B cell (primary cell): ENCODE results near the gene RNF141. TPM values are rescaled to one million over a fixed set of nuclear protein-coding genes. Genes with fewer than 3 reads are reported as not detected.
A peak's percentile ranks its signal among the peaks of the same experiment; 100 is the strongest.

Experiments
- ATAC-seq: fragments of 200-7000 bp; cut with Tn5 transposase; one replicate; pipeline ENCODE4 v1.10.0; 2021; ENCODE audit warnings: low read depth, mild to moderate bottlenecking, moderate number of reproducible peaks, moderate library complexity
- CTCF ChIA-PET: fragments of 350-600 bp; sonication (Branson Sonifier 250); formaldehyde crosslinking; loops from one replicate; lab custom pipeline; 2021; ENCODE audit warnings: antibody characterized with exemption, inconsistent platforms; lab: Charles Lee
- POLR2A ChIA-PET: fragments of 350-600 bp; sonication (Branson Sonifier 250); formaldehyde crosslinking; loops from one replicate; lab custom pipeline; 2021; ENCODE audit warnings: antibody characterized with exemption; lab: Charles Lee
- DNase-seq: peaks from one replicate; pipeline ENCODE4 v3.0.0; 2013
- H2AFZ ChIP-seq: 2 replicates; pipeline ENCODE4 v1.6.1; 2012; ENCODE audit warnings: mild to moderate bottlenecking, low read depth, low read length; ENCODE audit not compliant: insufficient read depth, poor library complexity, severe bottlenecking
- H3K27ac ChIP-seq, 2 donors: 1 replicate in 1 of 2; 2 replicates in 1 of 2; pipeline ENCODE4 v1.5.1; 2012 to 2013; ENCODE audit warnings: low read length in 2 of 2, mild to moderate bottlenecking in 2 of 2, moderate library complexity in 1 of 2
- H3K27me3 ChIP-seq, 4 experiments: fragments of 200-600 bp in 1 of 4; sonication (generic) in 1 of 4; replicated peaks in 1 of 4; 1 replicate in 2 of 4; 2 replicates in 2 of 4; pipeline versions ENCODE4 v1.6.1 to v1.7.0; 2013 to 2016; ENCODE audit warnings: low read length in 3 of 4, mild to moderate bottlenecking in 2 of 4, mixed read lengths in 1 of 4, moderate library complexity in 1 of 4; ENCODE audit not compliant: insufficient read depth in 4 of 4, control insufficient read depth in 3 of 4; ENCODE audit errors: control extremely low read depth in 1 of 4
- H3K36me3 ChIP-seq, 2 experiments: replicated peaks in 1 of 2; 1 replicate in 1 of 2; 2 replicates in 1 of 2; pipeline versions ENCODE4 v1.6.1 to v1.7.1; 2013; ENCODE audit warnings: low read length in 1 of 2; ENCODE audit not compliant: insufficient read depth in 2 of 2, control insufficient read depth in 1 of 2; ENCODE audit errors: control extremely low read depth in 1 of 2, extremely low read depth in 1 of 2
- H3K4me1 ChIP-seq, 2 donors: fragments of 200-600 bp in 1 of 2; sonication (generic) in 1 of 2; 1 replicate in 1 of 2; 2 replicates in 1 of 2; pipeline versions ENCODE4 v1.5.1 to v1.6.1; 2013 to 2017; ENCODE audit warnings: low read length in 2 of 2; ENCODE audit not compliant: control insufficient read depth in 2 of 2, insufficient read depth in 2 of 2
- H3K4me2 ChIP-seq: replicated peaks from 2 replicates; pipeline ENCODE3; 2012; ENCODE audit warnings: mild to moderate bottlenecking, low read depth, low read length; ENCODE audit not compliant: poor library complexity, severe bottlenecking
- H3K4me3 ChIP-seq, 5 experiments: fragments of 200-600 bp in 1 of 5; sonication (generic) in 1 of 5; 1 replicate in 3 of 5; 2 replicates in 2 of 5; pipeline versions ENCODE4 v1.5.1 to v1.7.0; 2011 to 2016; ENCODE audit warnings: low read length in 4 of 5, mild to moderate bottlenecking in 4 of 5, low read depth in 2 of 5, control low read depth in 1 of 5, moderate library complexity in 1 of 5; ENCODE audit not compliant: insufficient read depth in 1 of 5; ENCODE audit errors: control extremely low read depth in 1 of 5, extremely low read depth in 1 of 5
- H3K79me2 ChIP-seq: fragments of 200-600 bp; sonication (generic); one replicate; pipeline ENCODE4 v1.6.0; 2016; ENCODE audit warnings: low read length; ENCODE audit not compliant: control insufficient read depth, insufficient read depth
- H3K9ac ChIP-seq: fragments of 200-600 bp; sonication (generic); 2 replicates; pipeline ENCODE4 v1.6.1; 2017; ENCODE audit warnings: mild to moderate bottlenecking, low read length, moderate library complexity
- H3K9me3 ChIP-seq, 3 donors: one replicate each; pipeline versions ENCODE4 v1.6.1 to v1.7.1; 2013; ENCODE audit warnings: low read length in 2 of 3; ENCODE audit not compliant: control insufficient read depth in 2 of 3, insufficient read depth in 1 of 3; ENCODE audit errors: control extremely low read depth in 1 of 3
- H4K20me1 ChIP-seq: 2 replicates; pipeline ENCODE4 v1.6.0; 2012; ENCODE audit warnings: mild to moderate bottlenecking, low read length; ENCODE audit not compliant: insufficient read depth, control insufficient read depth, poor library complexity, severe bottlenecking
- H3K27ac Mint-ChIP-seq: one replicate; pipeline ENCODE4 v1.8.0; 2021; ENCODE audit warnings: mixed read lengths
- H3K27me3 Mint-ChIP-seq: one replicate; pipeline ENCODE4 v1.8.0; 2021; ENCODE audit warnings: mixed read lengths
- H3K4me1 Mint-ChIP-seq: one replicate; pipeline ENCODE4 v1.8.0; 2021; ENCODE audit warnings: mixed read lengths
- H3K4me3 Mint-ChIP-seq: one replicate; pipeline ENCODE4 v1.8.0; 2021; ENCODE audit warnings: mixed read lengths
- H3K9me3 Mint-ChIP-seq: one replicate; pipeline ENCODE4 v1.8.0; 2022; ENCODE audit warnings: mixed read lengths; ENCODE audit not compliant: insufficient read depth
- CTCF ChIP-seq: fragments of 200-600 bp; IDR thresholded peaks from one replicate; pipeline ENCODE4 v1.8.0; 2022; ENCODE audit warnings: antibody characterized with exemption, mild to moderate bottlenecking
- EZH2 ChIP-seq: IDR thresholded peaks from 2 replicates; pipeline ENCODE4 v1.6.1; 2012; ENCODE audit warnings: borderline replicate concordance, low read depth, mild to moderate bottlenecking, moderate library complexity, low read length; ENCODE audit not compliant: insufficient read depth, poor library complexity, severe bottlenecking
- WGBS: methylation state at CpG from one replicate; pipeline ENCODE4 v1.1.5; 2013; ENCODE audit warnings: missing lambda C conversion rate; ENCODE audit not compliant: insufficient coverage; 5-methylcytosine and 5-hydroxymethylcytosine counted together
- intact Hi-C: fragments of 100-400 bp; cut with micrococcal nuclease; formaldehyde crosslinking; loops from one replicate; pipeline ENCODE4 v1.10.0; 2022
- polyA plus RNA-seq: library from polyadenylated mRNA; depleted of rRNA; stranded (reverse); fragments of >200 nt; gene quantifications from 2 replicates; pipeline ENCODE4 v1.2.3, GENCODE V29; 2012
- total RNA-seq, 2 donors: library from RNA; stranded (reverse); fragments of 120-200 nt in 1 of 2; gene quantifications; 1 replicate in 1 of 2; 2 replicates in 1 of 2; pipeline versions ENCODE4 v1.2.3 to v1.2.4, GENCODE V29; 2013 to 2022

The RNF141 gene
- total and polyA plus RNA-seq, 2 donors (not counting 1 experiment from before 2014, with no cell fraction given), result 23.3 to 48.2 TPM

DNA sequence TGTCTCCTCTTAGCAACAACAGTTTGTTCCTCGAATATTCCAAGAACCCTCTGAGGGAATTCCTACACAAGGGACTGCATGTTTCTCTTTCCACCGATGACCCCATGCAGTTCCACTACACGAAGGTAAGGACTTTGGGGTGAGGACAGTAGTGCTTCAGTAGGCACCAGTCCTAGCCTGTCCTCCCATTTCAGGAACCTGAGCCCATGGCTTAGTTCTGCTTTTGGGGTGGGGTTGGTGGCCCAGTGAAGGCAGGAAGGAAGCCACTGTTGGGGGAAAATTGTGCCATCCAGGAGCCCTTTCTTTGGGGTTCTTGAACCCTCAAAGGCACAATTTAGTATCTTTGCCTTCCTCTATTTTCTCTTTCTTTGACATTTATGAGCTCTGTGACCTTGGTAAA lies 38.2 kb downstream of the RNF141 start:
- Histone ChIP-seq H3K4me2 (peak overlapping the region; percentile 47), H3K36me3 (peaks cover 18 to 55% of the 10 kb centered on the region in 2 experiments), H3K4me1 (peaks cover 21% of the 10 kb centered on the region in 2 donors), H3K27me3 (no peaks in the 10 kb centered on the region), H4K20me1 (no peaks in the 10 kb centered on the region), H3K4me3 (peak overlapping the region in 1 of 5 experiments; percentile 18), H3K27ac (peak overlapping the region; percentile 38 to 65), H3K79me2 (peaks cover 16% of the 10 kb centered on the region), H3K9me3 (no peaks in the 10 kb centered on the region), H2AFZ (peak overlapping the region; percentile 9), H3K9ac (no peak overlapping the region)
- no peaks in the 10 kb centered on the region for H3K27me3 Mint-ChIP-seq
- H3K4me3 Mint-ChIP-seq, result peak overlapping the region; percentile 20
- ChIA-PET CTCF (interaction anchor here (0.8 to 5.2 kb wide), 8 partner anchors 11 to 154 kb away, joined by 3 to 26 read pairs (median 4); no protein-coding TSS in a partner anchor), POLR2A (interaction anchor here (0.5 to 1.2 kb wide), 2 partner anchors 14 to 185 kb away, joined by 6 read pairs; no protein-coding TSS in a partner anchor)
- TF ChIP-seq EZH2, result no peak
- no peak for TF ChIP-seq CTCF
- intact Hi-C loops, result loop anchor here (5.0 kb wide), 1 partner anchor 35 kb away; no protein-coding TSS in a partner anchor
- ATAC-seq (peak; percentile 51), DNase-seq (peak; percentile 46)
- 100% methylated on average over 1 of the region's 3 CpGs for whole genome bisulfite sequencing
- peaks cover 27% of the 10 kb centered on the region for H3K4me1 Mint-ChIP-seq
- H3K27ac Mint-ChIP-seq, result peak overlapping the region; percentile 81
- no peaks in the 10 kb centered on the region for H3K9me3 Mint-ChIP-seq

GRCh38 chr11:10502065-10502680 lies 38.8 kb downstream of the RNF141 start:
- TF ChIP-seq EZH2 (no peak), CTCF (no peak)
- Histone ChIP-seq H3K9ac (no peak overlapping the region), H3K4me1 (peaks cover 21% of the 10 kb centered on the region in 2 donors), H3K36me3 (peaks cover 18 to 61% of the 10 kb centered on the region in 2 experiments), H4K20me1 (no peaks in the 10 kb centered on the region), H3K27me3 (no peaks in the 10 kb centered on the region), H3K79me2 (peaks cover 16% of the 10 kb centered on the region), H2AFZ (no peak overlapping the region), H3K4me3 (no peak overlapping the region), H3K4me2 (peak overlapping the region; percentile 47), H3K27ac (peak overlapping the region; percentile 38 to 65), H3K9me3 (no peaks in the 10 kb centered on the region)
- intact Hi-C loops, result loop anchor here (5.0 kb wide), 1 partner anchor 35 kb away; no protein-coding TSS in a partner anchor
- Mint-ChIP-seq H3K4me1 (peaks cover 27% of the 10 kb centered on the region), H3K27me3 (no peaks in the 10 kb centered on the region), H3K9me3 (no peaks in the 10 kb centered on the region), H3K27ac (peak overlapping the region; percentile 81), H3K4me3 (no peak overlapping the region)
- WGBS, result 100% methylated on average over 3 of the region's 6 CpGs
- ChIA-PET CTCF (interaction anchor here (1.0 to 5.2 kb wide), 6 partner anchors 11 to 155 kb away, joined by 3 to 26 read pairs (median 4); no protein-coding TSS in a partner anchor), POLR2A (interaction anchor here (0.5 to 1.2 kb wide), 3 partner anchors 14 to 184 kb away, joined by 3 to 6 read pairs (median 6); no protein-coding TSS in a partner anchor)
- DNase-seq, result no peak
- ATAC-seq, result no peak
